CD4-positive, alpha-beta T cell (primary cell): Measurements from ENCODE around the gene KIR3DL1. TPM values are rescaled to one million over a fixed set of nuclear protein-coding genes. Genes with fewer than 3 reads are reported as not detected.
"Not testable (repeated sequence)": the region's sequence is repeated elsewhere in the genome, so short reads cannot be mapped to it uniquely, and the experiment has no call there.

Source experiments
- ATAC-seq: fragments of 200-7000 bp; cut with Tn5 transposase; one replicate; pipeline ENCODE4 v1.10.0; 2022; ENCODE audit warnings: mild to moderate bottlenecking; ENCODE audit not compliant: poor library complexity
- CTCF ChIA-PET: fragments of 350-600 bp; sonication (Branson Sonifier 250); formaldehyde crosslinking; loops from one replicate; lab custom pipeline; 2021; ENCODE audit warnings: antibody characterized with exemption, inconsistent platforms; lab: Charles Lee
- POLR2A ChIA-PET: fragments of 350-600 bp; sonication (Branson Sonifier 250); formaldehyde crosslinking; loops from one replicate; lab custom pipeline; 2021; ENCODE audit warnings: antibody characterized with exemption, inconsistent platforms; lab: Charles Lee
- DNase-seq, 14 experiments: peaks; one replicate each; pipeline ENCODE4 v3.0.0-alpha.2; 2013 to 2020; ENCODE audit warnings: mixed read lengths in 2 of 14
- H3K27ac ChIP-seq, 2 donors: one replicate each; pipeline versions ENCODE4 v1.5.1 to v1.7.0; 2013; ENCODE audit warnings: low read length in 2 of 2, low read depth in 1 of 2, mild to moderate bottlenecking in 1 of 2
- H3K27me3 ChIP-seq, 2 experiments: 1 replicate in 1 of 2; 2 replicates in 1 of 2; pipeline versions ENCODE4 v1.6.1 to v1.7.0; 2013; ENCODE audit warnings: low read length in 2 of 2, control low read depth in 1 of 2, mild to moderate bottlenecking in 1 of 2, moderate library complexity in 1 of 2; ENCODE audit not compliant: insufficient read depth in 2 of 2, control insufficient read depth in 1 of 2
- H3K36me3 ChIP-seq: one replicate; pipeline ENCODE4 v1.6.1; 2013; ENCODE audit warnings: low read length, control low read depth; ENCODE audit not compliant: insufficient read depth
- H3K4me1 ChIP-seq: one replicate; pipeline ENCODE4 v1.6.1; 2013; ENCODE audit warnings: low read length, control low read depth; ENCODE audit not compliant: insufficient read depth
- H3K4me3 ChIP-seq: one replicate; pipeline ENCODE4 v1.5.1; 2013; ENCODE audit warnings: mild to moderate bottlenecking, low read length, moderate library complexity
- H3K9me3 ChIP-seq, 2 experiments: 1 replicate in 1 of 2; 2 replicates in 1 of 2; pipeline versions ENCODE4 v1.6.1 to v1.7.0; 2013; ENCODE audit warnings: low read length in 2 of 2, mild to moderate bottlenecking in 2 of 2, control low read depth in 1 of 2, moderate library complexity in 1 of 2; ENCODE audit not compliant: control insufficient read depth in 1 of 2, insufficient read depth in 1 of 2
- H3K27ac Mint-ChIP-seq: one replicate; pipeline ENCODE4 v1.8.0; 2020; ENCODE audit warnings: mixed read lengths
- H3K27me3 Mint-ChIP-seq: one replicate; pipeline ENCODE4 v1.8.0; 2021; ENCODE audit warnings: mixed read lengths
- H3K36me3 Mint-ChIP-seq: one replicate; pipeline ENCODE4 v1.8.0; 2021; ENCODE audit warnings: low read depth, mixed read lengths
- H3K4me1 Mint-ChIP-seq: one replicate; pipeline ENCODE4 v1.8.0; 2021; ENCODE audit warnings: low read depth, mixed read lengths
- H3K4me3 Mint-ChIP-seq: one replicate; pipeline ENCODE4 v1.8.0; 2020; ENCODE audit warnings: mild to moderate bottlenecking, mixed read lengths
- H3K9me3 Mint-ChIP-seq: one replicate; pipeline ENCODE4 v1.8.0; 2020; ENCODE audit warnings: mixed read lengths
- intact Hi-C, 2 experiments: fragments of 100-400 bp; cut with DNase I in 1 of 2; cut with micrococcal nuclease in 1 of 2; formaldehyde crosslinking; loops; one replicate each; pipeline versions ENCODE4 v1.15.1 to v1.9.0; 2023 to 2025; cut with DNase I, micrococcal nuclease
- total RNA-seq, 174 experiments: library from RNA in 2 of 174; stranded (reverse) in 2 of 174; gene quantifications; one replicate each; pipeline ENCODE4 v1.2.3 and lab custom pipeline; 2021 to 2026
- TF ChIP-seq, protein P1 (sequence below): fragments of 200-600 bp; IDR thresholded peaks from one replicate; pipeline ENCODE4 v1.8.0; 2022; ENCODE audit warnings: antibody characterized with exemption, mild to moderate bottlenecking

The KIR3DL1 gene
- total RNA-seq, 2 experiments from 2014 or later = not detected

DNA sequence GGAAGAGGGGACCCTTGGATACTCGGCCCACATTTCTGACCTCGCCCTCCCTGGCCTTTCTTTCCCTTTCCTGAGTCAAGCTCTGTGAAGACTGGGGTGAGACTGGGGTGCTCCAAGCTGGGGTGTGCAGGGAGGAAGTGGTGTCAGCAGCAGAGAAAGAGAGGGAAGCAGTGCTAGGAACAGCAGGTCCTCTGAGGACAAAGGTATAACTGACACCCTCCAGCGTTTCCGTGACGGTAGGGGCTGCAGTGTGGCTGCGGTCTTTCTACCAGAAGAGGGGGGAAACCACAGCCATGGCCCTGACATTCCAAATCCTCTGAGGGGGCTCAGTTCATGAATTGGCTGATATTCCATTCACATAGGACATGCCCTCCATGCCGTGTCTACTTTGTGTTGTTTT is 35.1 kb downstream of the KIR3DL1 start:
- ChIA-PET CTCF (no interaction called here), POLR2A (no interaction called here)
- DNase-seq (no peak), ATAC-seq (no peak)
- H3K4me1 Mint-ChIP-seq = no peaks in the 10 kb centered on the region
- Histone ChIP-seq H3K9me3 (peaks cover 0 to 5% of the 10 kb centered on the region in 2 experiments), H3K4me1 (no peaks in the 10 kb centered on the region), H3K27ac (no peak overlapping the region), H3K27me3 (peaks cover 0 to 3% of the 10 kb centered on the region in 2 experiments), H3K4me3 (no peak overlapping the region), H3K36me3 (no peaks in the 10 kb centered on the region)
- H3K27ac Mint-ChIP-seq = no peak overlapping the region
- H3K27me3 Mint-ChIP-seq = peaks cover 12% of the 10 kb centered on the region
- TF ChIP-seq, protein P1, sequence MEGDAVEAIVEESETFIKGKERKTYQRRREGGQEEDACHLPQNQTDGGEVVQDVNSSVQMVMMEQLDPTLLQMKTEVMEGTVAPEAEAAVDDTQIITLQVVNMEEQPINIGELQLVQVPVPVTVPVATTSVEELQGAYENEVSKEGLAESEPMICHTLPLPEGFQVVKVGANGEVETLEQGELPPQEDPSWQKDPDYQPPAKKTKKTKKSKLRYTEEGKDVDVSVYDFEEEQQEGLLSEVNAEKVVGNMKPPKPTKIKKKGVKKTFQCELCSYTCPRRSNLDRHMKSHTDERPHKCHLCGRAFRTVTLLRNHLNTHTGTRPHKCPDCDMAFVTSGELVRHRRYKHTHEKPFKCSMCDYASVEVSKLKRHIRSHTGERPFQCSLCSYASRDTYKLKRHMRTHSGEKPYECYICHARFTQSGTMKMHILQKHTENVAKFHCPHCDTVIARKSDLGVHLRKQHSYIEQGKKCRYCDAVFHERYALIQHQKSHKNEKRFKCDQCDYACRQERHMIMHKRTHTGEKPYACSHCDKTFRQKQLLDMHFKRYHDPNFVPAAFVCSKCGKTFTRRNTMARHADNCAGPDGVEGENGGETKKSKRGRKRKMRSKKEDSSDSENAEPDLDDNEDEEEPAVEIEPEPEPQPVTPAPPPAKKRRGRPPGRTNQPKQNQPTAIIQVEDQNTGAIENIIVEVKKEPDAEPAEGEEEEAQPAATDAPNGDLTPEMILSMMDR = no peak
- intact Hi-C loops = no loop called here
- H3K9me3 Mint-ChIP-seq = no peaks in the 10 kb centered on the region
- H3K36me3 Mint-ChIP-seq = no peaks in the 10 kb centered on the region
- H3K4me3 Mint-ChIP-seq = no peak overlapping the region

DNA sequence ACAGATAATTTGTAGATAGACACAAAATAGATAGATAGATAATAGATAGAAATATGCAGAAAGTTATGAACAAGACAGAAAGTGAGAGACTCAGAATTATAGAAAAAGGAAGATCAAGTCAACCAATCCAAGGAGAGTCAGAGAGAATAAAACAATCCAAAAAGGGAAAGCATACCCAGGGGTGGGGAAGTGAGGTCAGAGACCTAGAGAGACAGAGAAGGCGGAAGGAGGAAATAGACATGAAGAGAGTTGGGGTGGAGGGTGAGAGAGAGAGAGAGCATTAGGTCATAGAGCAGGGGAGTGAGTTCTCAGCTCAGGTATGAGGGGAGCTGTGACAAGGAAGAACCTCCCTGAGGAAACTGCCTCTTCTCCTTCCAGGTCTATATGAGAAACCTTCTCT is 39.0 kb downstream of the KIR3DL1 start:
- CTCF ChIA-PET, H3K27ac Mint-ChIP-seq: not testable (repeated sequence)

DNA sequence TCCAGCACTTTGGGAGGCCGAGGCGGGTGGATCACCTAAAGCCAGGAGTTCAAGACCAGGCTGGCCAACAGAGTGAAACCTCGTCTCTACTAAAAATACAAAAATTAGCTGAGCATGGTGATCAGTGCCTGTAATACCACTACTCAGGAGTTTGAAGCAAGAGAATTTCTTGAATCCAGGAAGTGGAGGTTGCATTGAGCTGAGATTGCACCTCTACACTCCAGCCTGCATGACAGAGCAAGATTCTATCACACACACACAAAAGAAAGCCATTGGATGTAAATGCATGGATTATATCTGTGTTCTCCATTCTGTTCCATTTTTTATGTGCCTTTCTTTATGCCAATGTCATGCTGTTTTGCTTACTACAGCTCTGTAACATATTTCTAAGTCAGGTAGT is 42.2 kb downstream of the KIR3DL1 start:
- peaks cover 13% of the 10 kb centered on the region for H3K27me3 Mint-ChIP-seq
- ATAC-seq, H3K4me3 ChIP-seq, H3K4me3 Mint-ChIP-seq, H3K4me1 Mint-ChIP-seq, H3K9me3 ChIP-seq, H3K36me3 ChIP-seq, DNase-seq, intact Hi-C loops, H3K9me3 Mint-ChIP-seq, H3K27ac ChIP-seq, H3K27ac Mint-ChIP-seq, H3K27me3 ChIP-seq, H3K36me3 Mint-ChIP-seq, POLR2A ChIA-PET, CTCF ChIA-PET, H3K4me1 ChIP-seq: not testable (repeated sequence)

More for the DNA sequence above, 39.0 kb downstream of the KIR3DL1 start:
- H3K4me3 Mint-ChIP-seq, H3K4me3 ChIP-seq, H3K36me3 Mint-ChIP-seq, H3K27me3 ChIP-seq, intact Hi-C loops, H3K9me3 Mint-ChIP-seq, H3K4me1 ChIP-seq, H3K27me3 Mint-ChIP-seq, H3K36me3 ChIP-seq, H3K4me1 Mint-ChIP-seq, ATAC-seq, H3K9me3 ChIP-seq, H3K27ac ChIP-seq, POLR2A ChIA-PET: not testable (repeated sequence)
- DNase-seq = peak in 1 of 14 experiments; percentile 21

GRCh38 chr19:54859421-54859820 is 43.2 kb downstream of the KIR3DL1 start:
- H3K4me1 Mint-ChIP-seq, H3K9me3 Mint-ChIP-seq, H3K36me3 Mint-ChIP-seq, H3K27me3 ChIP-seq, H3K9me3 ChIP-seq, H3K27ac ChIP-seq, H3K4me1 ChIP-seq, H3K27ac Mint-ChIP-seq, intact Hi-C loops, H3K36me3 ChIP-seq, H3K4me3 Mint-ChIP-seq, ATAC-seq, H3K4me3 ChIP-seq, POLR2A ChIA-PET: not testable (repeated sequence)
- H3K27me3 Mint-ChIP-seq = peaks cover 13% of the 10 kb centered on the region
- peak in 2 of 14 experiments; percentile 50 to 60 for DNase-seq
- CTCF ChIA-PET = interaction anchor here (0.6 kb wide), 1 partner anchor 1485 kb away, joined by 6 read pairs; no protein-coding TSS in a partner anchor

DNA sequence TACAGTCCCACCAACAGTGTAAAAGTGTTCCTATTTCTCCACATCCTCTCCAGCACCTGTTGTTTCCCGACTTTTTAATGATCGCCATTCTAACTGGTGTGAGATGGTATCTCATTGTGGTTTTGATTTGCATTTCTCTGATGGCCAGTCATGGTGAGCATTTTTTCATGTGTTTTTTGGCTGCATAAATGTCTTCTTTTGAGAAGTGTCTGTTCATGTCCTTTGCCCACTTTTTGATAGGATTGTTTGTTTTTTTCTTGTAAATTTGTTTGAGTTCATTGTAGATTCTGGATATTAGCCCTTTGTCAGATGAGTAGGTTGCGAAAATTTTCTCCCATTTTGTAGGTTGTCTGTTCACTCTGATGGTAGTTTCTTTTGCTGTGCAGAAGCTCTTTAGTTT is 47.2 kb downstream of the KIR3DL1 start:
- POLR2A ChIA-PET, H3K4me1 Mint-ChIP-seq, H3K4me1 ChIP-seq, H3K27me3 ChIP-seq, H3K27ac ChIP-seq, H3K4me3 Mint-ChIP-seq, DNase-seq, H3K36me3 Mint-ChIP-seq, intact Hi-C loops, H3K36me3 ChIP-seq, H3K9me3 Mint-ChIP-seq, H3K27ac Mint-ChIP-seq, H3K4me3 ChIP-seq, ATAC-seq, CTCF ChIA-PET, H3K9me3 ChIP-seq: not testable (repeated sequence)
- peaks cover 33% of the 10 kb centered on the region for H3K27me3 Mint-ChIP-seq
